H1 (cell line): ENCODE results near the gene PARP1. TPM values are rescaled to one million over a fixed set of nuclear protein-coding genes. Genes with fewer than 3 reads are reported as not detected.

Experiments
- KDM5A ChIP-seq: fragments of 200-600 bp; IDR thresholded peaks from 2 replicates; pipeline ENCODE4 v1.7.1; 2012; ENCODE audit warnings: mild to moderate bottlenecking, low read length, inconsistent platforms, mixed read lengths
- RFX5 ChIP-seq: IDR thresholded peaks from 2 replicates; pipeline ENCODE4 v1.6.1; 2011; ENCODE audit warnings: low read depth, low read length, improper control_type of control experiment, borderline replicate concordance
- SIX5 ChIP-seq: IDR thresholded peaks from 2 replicates; pipeline ENCODE4 v1.6.1; 2011; ENCODE audit warnings: mild to moderate bottlenecking, low read depth, low read length
- polyA plus RNA-seq, 7 experiments: library from polyadenylated mRNA; depleted of rRNA in 3 of 7; stranded (reverse) in 5 of 7; unstranded in 2 of 7; fragments of >200 nt in 5 of 7; fragments of 200-250 nt in 2 of 7; gene quantifications; 1 replicate in 5 of 7; 2 replicates in 1 of 7; 4 replicates in 1 of 7; pipeline versions ENCODE4 v1.2.1 to v1.2.3, GENCODE V29; 2011 to 2013; ENCODE audit warnings: missing spikeins in 2 of 7, mixed read lengths in 2 of 7
- total RNA-seq: library from RNA; stranded (reverse); fragmentation: NEBNext Ultra II Directional; extraction: Animal tissue kit (Norgen Biotek cat#: 25700); gene quantifications from 2 replicates; pipeline ENCODE4 v1.2.1, GENCODE V29; 2021

PARP1 gene
- total and polyA plus RNA-seq, 2 of the 8 experiments (the other 6 are each of a cell fraction or from before 2014, with no cell fraction given): 416 to 441 TPM

- TF ChIP-seq SIX5 (no peak), RFX5 (no peak), KDM5A (no peak)
These were observed 745 bp downstream of the PARP1 start (continued) for GRCh38 chr1:226407199-226407496.
